Cerebellar nuclear complex (tissue), 1 donor: Measurements from ENCODE around the gene ADRA1B.
"Not testable (repeated sequence)": the region's sequence is repeated elsewhere in the genome, so short reads cannot be mapped to it uniquely, and the experiment has no call there.

Source experiments
- DNase-seq, 2 experiments: peaks; one replicate each; lab custom pipeline; 2025; lab: John Stamatoyannopoulos, UW

ADRA1B gene

DNA sequence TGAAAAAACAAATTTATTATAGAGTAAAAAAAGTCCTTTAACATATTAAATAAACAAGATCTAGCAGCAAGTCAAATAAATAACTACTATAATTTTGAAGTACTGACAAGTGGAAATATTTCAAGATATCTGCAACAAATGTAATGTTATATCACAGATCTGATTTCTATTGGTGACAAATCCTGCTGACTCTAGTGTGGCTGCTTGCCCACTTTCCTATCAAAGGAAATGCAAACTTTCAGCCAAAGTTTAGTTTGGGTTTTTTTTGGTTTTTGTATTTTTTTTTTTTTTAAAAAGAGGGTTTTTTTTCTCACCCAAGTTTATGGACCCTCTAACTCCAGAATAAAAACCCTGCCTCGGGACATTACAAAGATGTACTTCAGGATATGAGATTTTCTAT lies 12.9 kb downstream of the ADRA1B start:
- no peak for DNase-seq

DNA sequence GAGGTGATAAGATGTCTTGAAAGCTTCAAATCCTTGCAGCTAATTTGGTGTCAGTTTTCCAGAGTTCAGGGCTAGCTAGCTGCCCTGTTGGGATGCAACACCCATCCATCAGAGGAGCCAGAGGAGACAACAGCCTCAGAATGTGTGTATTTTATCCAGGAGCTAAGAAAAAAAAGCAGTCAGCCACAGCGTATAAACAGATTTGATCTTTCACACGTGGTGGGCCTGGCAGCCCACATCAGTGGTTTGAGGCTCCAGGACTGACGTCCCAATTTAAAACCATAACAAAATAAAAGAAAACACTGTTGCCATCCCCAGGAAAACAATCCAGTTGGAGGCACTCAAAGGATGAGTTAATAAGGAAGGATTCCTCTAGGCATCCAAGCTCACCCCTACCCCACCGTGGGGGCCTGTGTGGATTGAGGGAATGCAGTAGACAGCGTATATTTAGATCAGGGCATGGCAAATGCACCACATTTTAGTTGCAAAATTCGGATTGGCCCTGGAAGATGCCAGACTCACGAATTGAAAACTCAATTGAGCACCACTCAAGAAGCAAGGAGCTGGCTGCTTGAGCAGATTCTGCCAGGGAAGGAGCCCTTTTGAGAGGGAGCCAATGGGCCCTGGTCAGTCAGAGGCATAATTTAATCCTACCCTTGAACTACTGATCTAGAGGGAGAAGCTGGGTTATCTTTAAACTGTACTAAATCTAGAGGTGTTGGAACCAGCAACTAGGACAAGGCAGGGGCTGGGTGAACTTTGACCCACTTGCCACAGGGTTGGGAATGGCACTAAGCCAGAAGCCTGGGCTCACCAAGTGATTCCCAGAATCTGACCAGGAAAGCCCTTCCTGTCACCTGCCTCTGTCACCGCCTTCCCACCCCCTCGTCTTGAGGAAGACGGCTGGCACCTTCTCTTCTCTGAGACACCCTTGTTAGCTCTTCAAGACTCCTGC lies 17.5 kb downstream of the ADRA1B start:
- DNase-seq: no peak

- no peak for DNase-seq
Observed at GRCh38 chr5:159935946-159936345, 19.7 kb downstream of the ADRA1B start.

- no peak for DNase-seq
Observed at GRCh38 chr5:159936686-159937329, 20.5 kb downstream of the ADRA1B start.

DNA sequence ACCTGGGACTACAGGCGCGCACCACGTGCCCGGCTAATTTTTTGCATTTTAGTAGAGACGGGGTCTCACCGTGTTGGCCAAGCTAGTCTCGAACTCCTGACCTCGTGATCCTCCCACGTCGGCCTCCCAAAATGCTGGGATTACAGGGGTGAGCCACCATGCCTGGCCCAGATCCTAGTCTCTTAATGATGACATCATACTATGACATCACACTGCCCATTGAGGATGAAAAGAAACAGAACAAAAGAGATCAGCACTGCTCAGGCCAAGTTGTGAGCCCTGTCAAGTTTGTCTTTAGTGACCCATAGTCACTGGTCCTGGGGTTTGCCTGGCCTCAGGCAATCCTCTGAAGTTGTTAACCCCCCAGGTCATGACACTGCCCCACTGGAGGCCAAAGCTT lies 21.3 kb downstream of the ADRA1B start:
- no peak for DNase-seq

GRCh38 chr5:159943326-159943725 lies 27.0 kb downstream of the ADRA1B start:
- DNase-seq: no peak

- DNase-seq: no peak
Observed at GRCh38 chr5:159944056-159944600, 27.8 kb downstream of the ADRA1B start.

DNA sequence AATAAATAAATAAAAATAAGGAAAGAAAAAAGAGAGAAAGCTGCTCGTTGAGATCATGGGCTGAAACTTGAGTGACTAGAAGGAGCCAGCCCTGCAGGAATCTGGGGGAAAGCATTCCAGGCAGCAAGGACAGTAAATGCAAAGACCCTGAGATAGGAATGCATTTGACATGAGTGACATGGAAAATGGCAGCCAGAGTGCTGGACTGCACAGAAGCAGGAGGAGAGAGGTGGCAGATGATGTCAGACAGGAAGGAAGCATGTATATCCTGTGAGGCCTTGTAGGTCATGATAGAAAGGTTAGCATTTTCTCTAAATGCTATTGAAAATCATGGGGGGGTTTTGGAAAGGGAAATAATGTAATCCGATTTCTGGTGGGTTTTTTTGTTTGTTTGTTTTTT lies 29.1 kb downstream of the ADRA1B start:
- no peak for DNase-seq

- DNase-seq: no peak
Observed at GRCh38 chr5:159947708-159948358, 31.6 kb downstream of the ADRA1B start.

GRCh38 chr5:159951387-159951786 lies 35.1 kb downstream of the ADRA1B start:
- DNase-seq: no peak

DNA sequence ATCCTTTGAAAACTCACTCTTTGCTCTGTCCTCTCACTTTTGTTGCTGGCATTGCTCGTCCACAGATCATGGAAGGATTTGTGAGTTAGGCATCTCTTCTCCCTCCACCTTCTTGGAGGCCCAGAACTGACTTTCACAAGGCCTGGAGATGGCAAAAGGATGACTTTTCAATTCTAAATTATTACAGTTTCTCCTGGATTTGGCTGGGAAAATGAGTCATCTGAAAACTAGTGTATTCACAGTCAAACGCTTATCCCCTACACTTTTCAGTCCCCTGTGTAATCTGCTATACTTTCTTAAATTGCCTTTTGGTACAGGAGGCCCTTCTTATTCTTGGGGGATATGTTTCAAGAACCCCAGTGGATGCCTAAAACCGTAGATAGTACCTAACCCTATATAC lies 35.6 kb downstream of the ADRA1B start:
- no peak for DNase-seq

DNA sequence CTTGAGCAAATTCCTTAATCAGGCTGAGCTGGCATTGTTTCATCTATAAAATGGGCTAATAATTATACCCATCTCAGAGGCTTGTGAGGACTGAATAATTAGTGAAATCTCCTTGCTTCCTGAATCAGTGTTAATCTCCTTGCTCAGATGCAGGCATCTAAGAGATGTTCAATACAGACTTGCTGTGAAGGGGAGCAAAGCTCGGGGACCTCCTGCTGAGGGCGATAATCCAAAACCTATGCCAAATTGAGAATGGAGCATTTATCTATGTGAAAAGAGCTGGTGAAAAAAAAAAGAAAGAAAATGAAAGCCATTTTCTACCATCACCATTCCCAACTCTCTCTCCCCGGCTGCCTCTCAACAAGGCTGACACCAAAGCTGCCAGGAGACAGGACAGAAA lies 37.3 kb downstream of the ADRA1B start:
- no peak for DNase-seq

DNA sequence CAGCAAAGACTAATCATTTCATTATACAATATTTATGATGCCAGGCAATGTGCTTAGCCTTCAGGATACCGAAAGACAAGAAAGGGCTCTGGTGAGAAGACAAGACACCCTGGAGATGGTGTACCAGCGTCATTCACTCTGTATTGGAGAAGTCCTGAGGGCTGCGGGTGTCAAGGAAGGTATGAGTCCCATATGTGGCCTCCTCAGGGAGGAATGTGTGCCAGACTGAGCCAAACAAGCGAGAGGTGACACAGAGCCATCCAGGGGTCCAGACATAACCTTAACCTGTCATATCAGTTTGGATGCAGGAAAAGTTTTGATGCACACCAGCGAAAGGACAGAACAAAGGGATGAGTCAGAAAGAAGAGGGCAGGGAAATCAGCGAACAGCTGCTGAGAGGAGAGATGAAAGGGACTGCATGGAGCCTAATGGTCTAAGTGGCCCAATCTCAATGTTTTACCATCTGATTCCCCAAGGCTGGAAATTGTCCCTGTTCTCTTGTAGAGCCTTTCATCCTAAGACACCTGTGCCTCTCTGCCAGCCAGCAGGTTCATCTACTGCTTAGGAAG lies 38.9 kb downstream of the ADRA1B start:
- DNase-seq: no peak

DNA sequence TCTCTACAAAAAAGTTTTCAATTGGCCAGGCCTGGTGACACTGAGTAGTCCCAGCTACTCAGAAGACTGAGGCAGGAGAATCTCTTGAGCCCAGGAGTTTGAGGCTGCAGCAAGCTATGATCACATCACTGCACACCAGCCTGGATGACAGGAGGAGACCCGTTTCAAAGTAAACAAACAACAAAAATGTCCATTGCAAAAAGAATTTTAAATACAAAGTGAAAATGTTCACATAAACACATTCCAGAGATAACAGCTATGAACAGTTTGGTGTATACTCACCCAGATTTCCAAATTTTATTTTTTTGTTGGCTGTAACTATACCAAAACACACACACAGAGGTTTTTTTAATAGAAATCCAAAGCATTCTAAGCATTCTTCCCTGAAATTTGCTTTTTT lies 39.8 kb downstream of the ADRA1B start:
- DNase-seq: no peak

DNA sequence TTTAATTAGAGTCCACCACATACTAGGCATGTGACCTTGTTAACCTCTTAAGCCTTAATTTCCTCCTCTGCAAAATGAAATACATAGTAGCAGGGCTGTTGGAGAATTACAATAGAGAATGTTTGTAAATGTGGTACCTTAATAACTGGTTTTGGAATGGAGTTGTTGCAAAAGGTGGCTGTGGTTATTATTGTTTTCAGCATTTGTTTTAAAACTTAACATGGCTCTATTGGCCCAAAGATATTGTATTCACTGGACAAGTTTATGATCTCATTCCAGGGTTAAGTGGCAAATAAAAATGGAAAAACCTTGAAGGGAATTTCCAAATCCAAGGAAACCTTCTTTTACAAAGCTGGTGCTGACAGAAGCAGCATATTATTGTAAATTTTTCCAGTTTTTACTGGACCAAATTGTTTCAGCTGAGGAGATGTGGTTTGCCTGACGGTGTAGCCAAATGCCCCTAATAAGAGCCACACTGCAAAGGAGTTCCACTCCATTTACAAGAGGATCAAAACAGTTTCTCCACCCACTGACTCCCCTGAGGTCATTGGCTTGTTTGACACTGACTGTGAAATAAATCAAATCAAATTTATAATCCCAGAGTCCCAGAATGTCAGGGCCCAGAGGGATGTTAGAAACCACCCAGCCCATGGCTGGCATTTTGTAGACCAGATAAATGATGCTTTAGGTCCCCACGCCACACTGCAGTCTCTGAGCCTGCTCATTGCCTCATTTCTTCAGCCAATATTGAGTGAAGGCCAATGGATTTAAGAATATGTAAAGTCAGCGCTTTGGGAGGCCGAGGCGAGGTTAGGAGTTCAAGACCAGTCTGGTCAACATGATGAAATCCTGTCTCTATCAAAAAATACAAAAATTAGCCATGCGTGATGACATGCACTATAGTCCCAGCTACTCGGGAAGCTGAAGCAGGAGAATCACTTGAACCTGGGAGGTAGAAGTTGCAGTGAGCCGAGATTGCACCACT lies 45.2 kb downstream of the ADRA1B start:
- DNase-seq: no peak

DNA sequence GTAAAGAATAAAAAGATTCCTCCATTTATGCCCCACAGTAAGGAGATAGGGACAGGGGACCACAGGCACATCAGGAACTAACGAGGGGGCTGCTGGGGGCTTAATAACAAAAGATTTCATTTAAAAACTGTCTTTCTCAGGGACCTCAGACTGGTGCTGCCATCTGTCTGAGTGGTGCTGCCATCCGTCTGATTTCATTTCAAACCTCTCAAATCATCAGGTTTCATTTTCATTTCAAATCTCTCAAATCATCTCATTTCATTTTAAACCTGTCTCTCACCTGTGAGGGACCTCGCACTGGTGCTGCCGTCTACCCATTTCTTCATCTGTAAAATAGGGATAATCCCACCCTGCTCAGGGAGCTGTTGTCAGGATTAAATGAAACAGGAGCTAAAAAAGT lies 45.9 kb downstream of the ADRA1B start:
- DNase-seq: no peak

DNA sequence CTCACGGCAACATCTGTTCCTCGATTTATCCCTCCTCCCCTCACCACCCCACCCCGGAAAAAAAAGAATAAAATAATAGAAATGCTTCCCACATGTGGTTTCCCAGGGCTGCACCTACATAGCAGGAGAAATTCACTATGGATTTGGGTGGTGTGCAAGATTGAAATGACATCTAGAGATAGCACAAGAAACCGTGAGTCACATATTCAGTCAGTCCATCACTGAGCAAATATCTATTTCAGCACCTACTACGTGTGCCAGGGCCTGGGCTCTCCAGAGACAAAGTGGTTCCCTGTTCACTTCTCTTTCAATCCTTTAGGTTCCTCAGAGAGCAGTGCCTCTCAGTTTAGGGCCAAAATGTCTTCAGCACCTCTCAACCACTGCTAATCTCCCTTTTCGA lies 47.7 kb downstream of the ADRA1B start:
- no peak for DNase-seq

GRCh38 chr5:159965031-159965837 lies 49.0 kb downstream of the ADRA1B start:
- DNase-seq: no peak

- DNase-seq: not testable (repeated sequence)
Observed at GRCh38 chr5:159965838-159966128, 49.5 kb downstream of the ADRA1B start.

DNA sequence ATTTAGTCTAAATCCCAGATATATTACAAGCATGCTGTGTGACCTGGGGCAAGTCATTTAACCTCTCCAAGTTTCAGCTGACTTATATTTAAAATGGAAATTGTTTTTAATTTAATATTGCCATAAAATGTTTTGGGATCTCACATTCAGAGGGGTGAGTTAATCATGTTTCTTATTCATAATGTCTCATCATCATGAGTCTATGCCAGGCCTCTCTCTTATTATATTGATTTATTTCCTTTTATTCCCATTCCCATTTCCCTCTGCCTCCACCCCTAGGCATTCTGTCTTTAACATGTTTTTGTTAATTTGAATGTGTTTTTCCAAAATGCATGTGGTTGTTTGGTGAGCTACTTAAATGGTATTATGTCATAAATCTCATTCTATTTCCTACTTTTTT lies 53.7 kb downstream of the ADRA1B start:
- DNase-seq: no peak
